ENCODE results near the gene TBX4. TPM values are rescaled to one million over a fixed set of nuclear protein-coding genes. Genes with fewer than 3 reads are reported as not detected.
A peak's percentile ranks its signal among the peaks of the same experiment; 100 is the strongest.

The TBX4 gene
- total and polyA plus RNA-seq, 2 of the 13 experiments (the other 11 are each of a cell fraction or from before 2014, with no cell fraction given), result 0.11 to 1.1 TPM

- intact Hi-C loops (cut with micrococcal nuclease; ENCODE audit: unreplicated experiment), result loop anchor here (2.0 kb wide), 1 partner anchor 46 kb away; no protein-coding TSS in a partner anchor
- no peak overlapping the region for H3K9ac ChIP-seq (ENCODE audit: insufficient read depth, low read depth, low read length)
- no peaks in the 10 kb centered on the region for H3K79me2 ChIP-seq (ENCODE audit: insufficient read depth, low read length)
- ATAC-seq, result peak; percentile 39; the same call in 2 of the 3 replicates
- peaks cover 27% of the 10 kb centered on the region for H3K4me1 ChIP-seq (ENCODE audit: insufficient read depth, low read length)
- H3K27ac ChIP-seq (ENCODE audit: extremely low read length, insufficient read depth, low read length), result no peak overlapping the region
- H3K36me3 ChIP-seq (replicated peaks in 1 of 2; ENCODE audit: control insufficient read depth in 1 of 2, insufficient read depth in 2 of 2, low read length in 2 of 2), result no peaks in the 10 kb centered on the region
- no TSS peak for BruUV-seq (replicated peaks)
- 10% methylated on average over 2 of the region's 2 CpGs for WGBS (ENCODE audit: low lambda C conversion rate)
- FAIRE-seq, result peak; percentile 76
- DNase-seq (ENCODE audit: low spot score), result peak; percentile 81
- no peak overlapping the region for H3K4me3 ChIP-seq (replicated peaks in 1 of 3; ENCODE audit: insufficient read depth in 1 of 3, low read depth in 2 of 3, low read length in 3 of 3)
- in situ Hi-C loops (cut with HindIII; ENCODE audit: extremely low pct_ligation_motif_present, low pct_unique_long_range_greater_than_20kb), result no loop called here
- H3K9me3 ChIP-seq (ENCODE audit: low read length), result no peaks in the 10 kb centered on the region
- no peaks in the 10 kb centered on the region for H3K27me3 ChIP-seq (ENCODE audit: control insufficient read depth in 1 of 2, insufficient read depth in 2 of 2, low read length in 2 of 2)
- no peaks in the 10 kb centered on the region for H4K20me1 ChIP-seq (ENCODE audit: insufficient read depth, low read length)
- no peak overlapping the region for H3K4me2 ChIP-seq (ENCODE audit: low read depth, low read length)
- no peak overlapping the region for H2AFZ ChIP-seq (ENCODE audit: low read length)
- ChIA-PET POLR2A (no interaction called here), CTCF (ENCODE audit: low intra/inter-chr PET ratio, low total read pairs) (no interaction called here)
- no peak for TF ChIP-seq SOX13 (IDR thresholded peaks at IDR 0.05)
- peak in 1 of 2 experiments; percentile 25; a peak in 1 of 4 replicates for TF ChIP-seq SOX13 (CRISPR knock-in tag; conservative IDR thresholded peaks at IDR 0.05 in 1 of 2, IDR thresholded peaks at IDR 0.05 in 1 of 2)
- no peak for TF ChIP-seq ZNF530 (CRISPR knock-in tag; IDR thresholded peaks at IDR 0.05; ENCODE audit: low read depth)
- no peak for TF ChIP-seq EHMT2 (IDR thresholded peaks at IDR 0.05; ENCODE audit: borderline replicate concordance, low read depth, low read length)
- peak; percentile 55 for TF ChIP-seq FOSL2 (CRISPR knock-in tag; IDR thresholded peaks at IDR 0.05)
- TF ChIP-seq ZNF124 (CRISPR knock-in tag; IDR thresholded peaks at IDR 0.05), result no peak
- no peak for TF ChIP-seq UBTF (CRISPR knock-in tag; IDR thresholded peaks at IDR 0.05)
- peak; percentile 92 for TF ChIP-seq TEAD3 (CRISPR knock-in tag; optimal IDR thresholded peaks at IDR 0.05; ENCODE audit: borderline replicate concordance)
- no peak for TF ChIP-seq LRRFIP1 (CRISPR knock-in tag; conservative IDR thresholded peaks at IDR 0.05)
- no peak for TF ChIP-seq MBD4 (IDR thresholded peaks at IDR 0.05; ENCODE audit: borderline replicate concordance, low read length)
- TF ChIP-seq ZNF609 (CRISPR knock-in tag; IDR thresholded peaks at IDR 0.05; ENCODE audit: borderline replicate concordance), result no peak
- TF ChIP-seq KLF13 (CRISPR knock-in tag; IDR thresholded peaks at IDR 0.05), result no peak
- TF ChIP-seq ZNF770 (CRISPR knock-in tag; IDR thresholded peaks at IDR 0.05), result no peak
Measured at GRCh38 chr17:61504697-61505096, 52.5 kb downstream of the TBX4 start.

Data from HepG2 (cell line).